HepG2 (cell line): Measurements from ENCODE around the gene STRN4. TPM values are rescaled to one million over a fixed set of nuclear protein-coding genes. Genes with fewer than 3 reads are reported as not detected.

Source experiments
- ASH2L ChIP-seq: fragments of 300-600, 200-600 bp; sonication (generic); IDR thresholded peaks from 2 replicates; pipeline ENCODE4 v1.7.0; 2017; ENCODE audit warnings: low read depth, mild to moderate bottlenecking, moderate library complexity, mixed read lengths, low read length; ENCODE audit not compliant: insufficient read length
- CHD2 ChIP-seq: IDR thresholded peaks from 2 replicates; pipeline ENCODE4 v1.6.1; 2011; ENCODE audit warnings: low read depth, low read length, improper control_type of control experiment
- HDAC6 ChIP-seq: fragments of 200-600 bp; sonication (generic); IDR thresholded peaks from 2 replicates; pipeline ENCODE4 v1.7.0; 2017; ENCODE audit warnings: mild to moderate bottlenecking, antibody characterized with exemption, low read length, low read depth
- NCOR1 ChIP-seq: fragments of 200-600 bp; sonication (generic); IDR thresholded peaks from 2 replicates; pipeline ENCODE4 v1.7.0; 2017; ENCODE audit warnings: antibody characterized with exemption, low read length, borderline replicate concordance
- NR3C1 ChIP-seq: sonication (generic); formaldehyde crosslinking; IDR thresholded peaks from 2 replicates; pipeline ENCODE4 v1.4.0; 2020; ENCODE audit warnings: missing genetic modification reagents
- PLRG1 ChIP-seq: fragments of 450-650 bp; conservative IDR thresholded peaks from 2 replicates; pipeline ENCODE4 v1.6.1; 2016
- RAD21 ChIP-seq: fragments of 450-650 bp; formaldehyde crosslinking; IDR thresholded peaks from 2 replicates; pipeline ENCODE4 v1.5.0; 2020; ENCODE audit warnings: mild to moderate bottlenecking
- REL ChIP-seq: sonication (generic); formaldehyde crosslinking; conservative IDR thresholded peaks from 2 replicates; pipeline ENCODE4 v1.8.0; 2022; ENCODE audit warnings: mild to moderate bottlenecking, missing genetic modification reagents, moderate library complexity
- ZBTB3 ChIP-seq: sonication (generic); formaldehyde crosslinking; IDR thresholded peaks from 2 replicates; pipeline ENCODE4 v1.4.0; 2020; ENCODE audit warnings: low read depth, mild to moderate bottlenecking, moderate library complexity, missing genetic modification reagents, borderline replicate concordance
- ZFP1 ChIP-seq: IDR thresholded peaks from 2 replicates; pipeline ENCODE4 v1.6.1; 2016
- ZFP36L1 ChIP-seq: sonication (generic); formaldehyde crosslinking; IDR thresholded peaks from 2 replicates; pipeline ENCODE4 v1.8.0; 2022; ENCODE audit warnings: mild to moderate bottlenecking, missing genetic modification reagents, moderate library complexity
- ZFP82 ChIP-seq: sonication (generic); formaldehyde crosslinking; IDR thresholded peaks from 2 replicates; pipeline ENCODE4 v1.5.1; 2020; ENCODE audit warnings: mild to moderate bottlenecking, missing genetic modification reagents, borderline replicate concordance
- ZIK1 ChIP-seq: sonication (generic); formaldehyde crosslinking; IDR thresholded peaks from 2 replicates; pipeline ENCODE4 v1.5.0; 2020; ENCODE audit warnings: mild to moderate bottlenecking, low read depth, missing genetic modification reagents, borderline replicate concordance
- ZNF24 ChIP-seq: fragments of 450-650 bp; IDR thresholded peaks from 2 replicates; pipeline ENCODE4 v1.6.1; 2017; ENCODE audit warnings: antibody characterized with exemption, mild to moderate bottlenecking
- ZNF251 ChIP-seq: sonication (generic); formaldehyde crosslinking; IDR thresholded peaks from 2 replicates; pipeline ENCODE4 v1.9.0; 2021; ENCODE audit warnings: mild to moderate bottlenecking, missing genetic modification reagents
- ZNF282 ChIP-seq: fragments of 450-650 bp; IDR thresholded peaks from 2 replicates; pipeline ENCODE4 v1.6.1; 2018; ENCODE audit not compliant: partially characterized antibody
- ZNF317 ChIP-seq: sonication (generic); formaldehyde crosslinking; IDR thresholded peaks from 2 replicates; pipeline ENCODE4 v1.5.0; 2020; ENCODE audit warnings: mild to moderate bottlenecking, missing genetic modification reagents
- ZNF34 ChIP-seq: sonication (generic); formaldehyde crosslinking; IDR thresholded peaks from 2 replicates; pipeline ENCODE4 v1.4.0; 2020; ENCODE audit warnings: mild to moderate bottlenecking, missing genetic modification reagents, borderline replicate concordance
- ZNF543 ChIP-seq: sonication (generic); formaldehyde crosslinking; IDR thresholded peaks from 2 replicates; pipeline ENCODE4 v1.4.0; 2020; ENCODE audit warnings: mild to moderate bottlenecking, missing genetic modification reagents
- ZNF546 ChIP-seq: sonication (generic); formaldehyde crosslinking; conservative IDR thresholded peaks from 2 replicates; pipeline ENCODE4 v1.8.1; 2023; ENCODE audit warnings: mild to moderate bottlenecking, missing genetic modification reagents
- ZNF629 ChIP-seq: sonication (generic); formaldehyde crosslinking; conservative IDR thresholded peaks from 2 replicates; pipeline ENCODE4 v1.5.0; 2020; ENCODE audit warnings: missing genetic modification reagents
- ZNF792 ChIP-seq: IDR thresholded peaks from 2 replicates; pipeline ENCODE4 v1.6.1; 2016
- ZNF891 ChIP-seq: sonication (generic); formaldehyde crosslinking; IDR thresholded peaks from 2 replicates; pipeline ENCODE4 v1.5.0; 2020; ENCODE audit warnings: mild to moderate bottlenecking, missing genetic modification reagents
- ZSCAN30 ChIP-seq: sonication (generic); formaldehyde crosslinking; IDR thresholded peaks from 2 replicates; pipeline ENCODE4 v1.5.0; 2020; ENCODE audit warnings: mild to moderate bottlenecking, missing genetic modification reagents
- polyA plus RNA-seq, 8 experiments: library from polyadenylated mRNA; depleted of rRNA in 3 of 8; stranded (reverse) in 7 of 8; unstranded in 1 of 8; fragments of >200 nt; fragmentation: Illumina TruSeq in 4 of 8; extraction: Trizol in 4 of 8; gene quantifications; 2 replicates each; pipeline versions ENCODE4 v1.2.1 to v1.2.3, GENCODE V29; 2011 to 2016; ENCODE audit warnings: low read depth in 4 of 8, missing spikeins in 1 of 8, mixed read lengths in 1 of 8; ENCODE audit not compliant: insufficient read depth in 1 of 8
- total RNA-seq, 5 experiments: library from RNA; depleted of rRNA; stranded (reverse); fragments of >200 nt; fragmentation: Illumina TruSeq; extraction: Trizol; gene quantifications; 2 replicates each; pipeline ENCODE4 v1.2.3, GENCODE V29; 2016; ENCODE audit warnings: low read depth in 1 of 5
- TF ChIP-seq, protein P1 (sequence below): sonication (generic); formaldehyde crosslinking; IDR thresholded peaks from 2 replicates; pipeline ENCODE4 v1.4.0; 2020; ENCODE audit warnings: missing genetic modification reagents, mild to moderate bottlenecking, borderline replicate concordance
- TF ChIP-seq, protein P2 (sequence below): IDR thresholded peaks from 2 replicates; pipeline ENCODE4 v1.6.1; 2016; ENCODE audit warnings: mild to moderate bottlenecking, missing biosample characterization, missing genetic modification reagents

The STRN4 gene
- total and polyA plus RNA-seq, 2 of the 13 experiments (the other 11 are each of a cell fraction or from before 2014, with no cell fraction given) = 43.1 to 57.3 TPM

DNA sequence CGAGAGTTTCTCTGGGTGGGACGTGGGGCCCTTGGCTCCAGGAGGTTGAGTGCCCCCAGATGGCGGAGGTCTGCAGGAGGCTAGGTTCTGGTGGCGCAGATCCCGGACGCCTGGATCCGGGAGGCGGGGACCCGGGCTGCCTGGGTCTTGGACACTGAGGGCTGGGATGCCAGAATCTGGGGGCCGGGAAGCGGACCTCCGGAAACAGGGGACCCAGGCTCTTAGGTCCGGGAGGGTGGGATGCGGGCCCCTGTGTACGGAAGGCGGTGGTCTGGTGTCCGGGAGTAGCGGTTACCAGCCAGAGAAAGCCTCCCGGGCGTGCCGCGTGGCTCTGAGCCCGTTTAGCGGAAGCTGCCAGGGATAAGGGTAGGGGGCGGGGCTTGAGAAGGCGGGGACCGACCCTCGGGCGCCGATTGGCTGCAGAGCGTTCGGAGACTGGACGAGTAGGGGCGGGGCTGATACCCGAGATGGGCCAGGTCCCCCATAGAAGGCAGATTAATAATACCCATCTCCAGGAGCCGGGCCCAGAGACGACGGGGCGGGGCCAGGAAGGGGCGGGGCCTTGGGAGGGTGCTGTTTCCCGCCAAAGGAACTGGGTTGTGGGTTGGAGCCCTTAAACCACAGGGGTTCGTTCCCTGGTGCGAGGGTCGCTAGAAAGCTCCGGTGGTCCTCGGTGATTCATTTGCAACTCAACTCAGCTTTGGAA is 42.2 kb upstream of the STRN4 start, which contains the start of gene SLC1A5 (continued):
- TF ChIP-seq, protein P1, sequence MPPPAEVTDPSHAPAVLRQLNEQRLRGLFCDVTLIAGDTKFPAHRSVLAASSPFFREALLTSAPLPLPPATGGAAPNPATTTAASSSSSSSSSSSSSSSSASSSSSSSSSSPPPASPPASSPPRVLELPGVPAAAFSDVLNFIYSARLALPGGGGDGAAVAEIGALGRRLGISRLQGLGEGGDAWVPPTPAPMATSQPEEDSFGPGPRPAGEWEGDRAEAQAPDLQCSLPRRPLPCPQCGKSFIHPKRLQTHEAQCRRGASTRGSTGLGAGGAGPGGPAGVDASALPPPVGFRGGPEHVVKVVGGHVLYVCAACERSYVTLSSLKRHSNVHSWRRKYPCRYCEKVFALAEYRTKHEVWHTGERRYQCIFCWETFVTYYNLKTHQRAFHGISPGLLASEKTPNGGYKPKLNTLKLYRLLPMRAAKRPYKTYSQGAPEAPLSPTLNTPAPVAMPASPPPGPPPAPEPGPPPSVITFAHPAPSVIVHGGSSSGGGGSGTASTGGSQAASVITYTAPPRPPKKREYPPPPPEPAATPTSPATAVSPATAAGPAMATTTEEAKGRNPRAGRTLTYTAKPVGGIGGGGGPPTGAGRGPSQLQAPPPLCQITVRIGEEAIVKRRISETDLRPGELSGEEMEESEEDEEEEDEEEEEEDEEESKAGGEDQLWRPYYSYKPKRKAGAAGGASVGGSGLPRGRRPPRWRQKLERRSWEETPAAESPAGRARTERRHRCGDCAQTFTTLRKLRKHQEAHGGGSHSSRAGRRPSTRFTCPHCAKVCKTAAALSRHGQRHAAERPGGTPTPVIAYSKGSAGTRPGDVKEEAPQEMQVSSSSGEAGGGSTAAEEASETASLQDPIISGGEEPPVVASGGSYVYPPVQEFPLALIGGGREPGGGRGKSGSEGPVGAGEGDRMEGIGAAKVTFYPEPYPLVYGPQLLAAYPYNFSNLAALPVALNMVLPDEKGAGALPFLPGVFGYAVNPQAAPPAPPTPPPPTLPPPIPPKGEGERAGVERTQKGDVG (CRISPR knock-in tag) = peak; percentile 72; the same call in 1 of the 2 replicates
- TF ChIP-seq ZNF251 (CRISPR knock-in tag) = 0 out of 2 replicates have a peak, but pooled peaks have one; percentile 38
- peak; percentile 85; the same call in 1 of the 2 replicates for TF ChIP-seq ZFP1 (CRISPR knock-in tag)
- peak; percentile 84; the same call in 1 of the 2 replicates for TF ChIP-seq ZNF792 (CRISPR knock-in tag)
- TF ChIP-seq ZNF282 = no peak
- TF ChIP-seq ZNF543 (CRISPR knock-in tag) = peak; percentile 65; the same call in 1 of the 2 replicates
- TF ChIP-seq RAD21 (CRISPR knock-in tag) = peak; percentile 52; the same call in 1 of the 2 replicates
- TF ChIP-seq, protein P2, sequence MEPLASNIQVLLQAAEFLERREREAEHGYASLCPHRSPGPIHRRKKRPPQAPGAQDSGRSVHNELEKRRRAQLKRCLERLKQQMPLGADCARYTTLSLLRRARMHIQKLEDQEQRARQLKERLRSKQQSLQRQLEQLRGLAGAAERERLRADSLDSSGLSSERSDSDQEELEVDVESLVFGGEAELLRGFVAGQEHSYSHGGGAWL = peak; percentile 97
- TF ChIP-seq HDAC6 = no peak
- TF ChIP-seq ZIK1 (CRISPR knock-in tag) = peak; percentile 76; the same call in 1 of the 2 replicates
- TF ChIP-seq ZFP82 = peak; percentile 88; the same call in 1 of the 2 replicates
- TF ChIP-seq ZNF891 (CRISPR knock-in tag) = peak; percentile 74; the same call in 1 of the 2 replicates
- peak; percentile 83; the same call in 1 of the 2 replicates for TF ChIP-seq ZNF546 (CRISPR knock-in tag)
- TF ChIP-seq PLRG1 = no peak
- no peak for TF ChIP-seq ZNF34
- 0 out of 2 replicates have a peak, but pooled peaks have one; percentile 75 for TF ChIP-seq ZFP36L1 (CRISPR knock-in tag)
- TF ChIP-seq ZNF24 = no peak
- TF ChIP-seq ZNF629 (CRISPR knock-in tag) = peak; percentile 33; the same call in 1 of the 2 replicates
- TF ChIP-seq REL (CRISPR knock-in tag) = peak; percentile 73; the same call in 1 of the 2 replicates
- peak; percentile 19; the same call in 1 of the 2 replicates for TF ChIP-seq CHD2
- TF ChIP-seq ZSCAN30 = 0 out of 2 replicates have a peak, but pooled peaks have one; percentile 31
- TF ChIP-seq NR3C1 = no peak
- peak; percentile 48; the same call in 1 of the 2 replicates for TF ChIP-seq ZNF317 (CRISPR knock-in tag)
- TF ChIP-seq ZBTB3 = 0 out of 2 replicates have a peak, but pooled peaks have one; percentile 50
- no peak for TF ChIP-seq ASH2L
- TF ChIP-seq NCOR1 = no peak
